Kasumi-1 (cell line): ENCODE results near the gene NTNG1.

Experiments
- DNase-seq, 2 experiments: peaks; one replicate each; lab custom pipeline; 2025; lab: John Stamatoyannopoulos, UW

The NTNG1 gene

GRCh38 chr1:107413546-107413945 is 272.7 kb downstream of the NTNG1 start:
- no peak for DNase-seq

GRCh38 chr1:107413951-107414350 is 273.1 kb downstream of the NTNG1 start:
- no peak for DNase-seq

- DNase-seq = no peak
Measured at GRCh38 chr1:107414550-107414949, 273.7 kb downstream of the NTNG1 start.

GRCh38 chr1:107415241-107415640 is 274.4 kb downstream of the NTNG1 start:
- DNase-seq = no peak

- DNase-seq = no peak
Measured at GRCh38 chr1:107419003-107419402, 278.2 kb downstream of the NTNG1 start.

- DNase-seq = no peak
Measured at GRCh38 chr1:107422901-107423300, 282.1 kb downstream of the NTNG1 start.

GRCh38 chr1:107430540-107431228 is 289.8 kb downstream of the NTNG1 start:
- peak; percentile 47 to 53 for DNase-seq

- DNase-seq = no peak
Measured at GRCh38 chr1:107432108-107432507, 291.3 kb downstream of the NTNG1 start.

- DNase-seq = no peak
Measured at GRCh38 chr1:107433068-107433467, 292.2 kb downstream of the NTNG1 start.

GRCh38 chr1:107433635-107434360 is 293.0 kb downstream of the NTNG1 start:
- DNase-seq = no peak

GRCh38 chr1:107434361-107434693 is 293.5 kb downstream of the NTNG1 start:
- no peak for DNase-seq

- DNase-seq = no peak
Measured at GRCh38 chr1:107436552-107437241, 295.9 kb downstream of the NTNG1 start.

- DNase-seq = no peak
Measured at GRCh38 chr1:107439567-107439966, 298.7 kb downstream of the NTNG1 start.

- DNase-seq = no peak
Measured at GRCh38 chr1:107442551-107442950, 301.7 kb downstream of the NTNG1 start.

- no peak for DNase-seq
Measured at GRCh38 chr1:107443027-107443426, 302.2 kb downstream of the NTNG1 start.

- DNase-seq = no peak
Measured at GRCh38 chr1:107443860-107444259, 303.0 kb downstream of the NTNG1 start.

GRCh38 chr1:107444302-107444701 is 303.5 kb downstream of the NTNG1 start:
- no peak for DNase-seq

GRCh38 chr1:107449326-107449725 is 308.5 kb downstream of the NTNG1 start:
- no peak for DNase-seq

- DNase-seq = no peak
Measured at GRCh38 chr1:107450899-107451664, 310.2 kb downstream of the NTNG1 start.

GRCh38 chr1:107451715-107452114 is 310.9 kb downstream of the NTNG1 start:
- DNase-seq = no peak

- no peak for DNase-seq
Measured at GRCh38 chr1:107454791-107455190, 314.0 kb downstream of the NTNG1 start.

- no peak for DNase-seq
Measured at GRCh38 chr1:107457989-107458388, 317.1 kb downstream of the NTNG1 start.
